ENCODE results near the gene NOXA1. TPM values are rescaled to one million over a fixed set of nuclear protein-coding genes. Genes with fewer than 3 reads are reported as not detected.
"Not testable (repeated sequence)": the region's sequence is repeated elsewhere in the genome, so short reads cannot be mapped to it uniquely, and the experiment has no call there.

Gene NOXA1
- total and polyA plus RNA-seq, 2 of the 8 experiments (the other 6 are each of a cell fraction or from before 2014, with no cell fraction given) = 0.34 to 0.91 TPM

DNA sequence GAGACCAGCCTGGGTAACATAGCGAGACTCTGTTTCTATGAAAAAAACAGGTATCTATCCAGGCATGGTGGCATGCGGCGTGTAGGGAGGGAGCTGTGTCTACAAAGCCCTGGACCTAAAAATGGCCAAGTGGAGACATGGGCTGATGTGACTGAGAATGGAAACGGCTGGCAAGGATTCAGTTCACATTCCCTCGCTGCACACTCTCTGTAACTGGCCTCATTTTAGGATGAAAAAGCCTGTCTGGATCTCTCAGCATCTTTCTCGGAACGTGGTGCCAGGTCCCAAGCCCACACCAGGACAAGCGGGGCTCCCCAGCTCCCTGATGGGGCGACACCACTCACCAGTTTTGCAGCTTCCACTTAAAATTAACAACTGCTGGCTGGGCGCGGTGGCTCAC, 13.7 kb upstream of the NOXA1 start (continued):
- TF ChIP-seq RAD21 (IDR thresholded peaks at IDR 0.05 in 1 of 2, conservative IDR thresholded peaks at IDR 0.05 in 1 of 2; ENCODE audit: low read depth in 2 of 2, low read length in 2 of 2) (no peak), GTF2F1 (IDR thresholded peaks at IDR 0.05; ENCODE audit: borderline replicate concordance, low read depth, low read length) (no peak), SUZ12 (IDR thresholded peaks at IDR 0.05; ENCODE audit: low read length) (no peak), KDM1A (IDR thresholded peaks at IDR 0.05; ENCODE audit: borderline replicate concordance, low read length) (no peak), SIX5 (IDR thresholded peaks at IDR 0.05; ENCODE audit: low read depth, low read length) (no peak)
- TF ChIP-seq, protein P1, sequence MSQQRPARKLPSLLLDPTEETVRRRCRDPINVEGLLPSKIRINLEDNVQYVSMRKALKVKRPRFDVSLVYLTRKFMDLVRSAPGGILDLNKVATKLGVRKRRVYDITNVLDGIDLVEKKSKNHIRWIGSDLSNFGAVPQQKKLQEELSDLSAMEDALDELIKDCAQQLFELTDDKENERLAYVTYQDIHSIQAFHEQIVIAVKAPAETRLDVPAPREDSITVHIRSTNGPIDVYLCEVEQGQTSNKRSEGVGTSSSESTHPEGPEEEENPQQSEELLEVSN (IDR thresholded peaks at IDR 0.05) = no peak
- TF ChIP-seq, protein P2, sequence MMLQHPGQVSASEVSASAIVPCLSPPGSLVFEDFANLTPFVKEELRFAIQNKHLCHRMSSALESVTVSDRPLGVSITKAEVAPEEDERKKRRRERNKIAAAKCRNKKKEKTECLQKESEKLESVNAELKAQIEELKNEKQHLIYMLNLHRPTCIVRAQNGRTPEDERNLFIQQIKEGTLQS (IDR thresholded peaks at IDR 0.05; ENCODE audit: insufficient read depth, low read depth, low read length) = no peak

DNA sequence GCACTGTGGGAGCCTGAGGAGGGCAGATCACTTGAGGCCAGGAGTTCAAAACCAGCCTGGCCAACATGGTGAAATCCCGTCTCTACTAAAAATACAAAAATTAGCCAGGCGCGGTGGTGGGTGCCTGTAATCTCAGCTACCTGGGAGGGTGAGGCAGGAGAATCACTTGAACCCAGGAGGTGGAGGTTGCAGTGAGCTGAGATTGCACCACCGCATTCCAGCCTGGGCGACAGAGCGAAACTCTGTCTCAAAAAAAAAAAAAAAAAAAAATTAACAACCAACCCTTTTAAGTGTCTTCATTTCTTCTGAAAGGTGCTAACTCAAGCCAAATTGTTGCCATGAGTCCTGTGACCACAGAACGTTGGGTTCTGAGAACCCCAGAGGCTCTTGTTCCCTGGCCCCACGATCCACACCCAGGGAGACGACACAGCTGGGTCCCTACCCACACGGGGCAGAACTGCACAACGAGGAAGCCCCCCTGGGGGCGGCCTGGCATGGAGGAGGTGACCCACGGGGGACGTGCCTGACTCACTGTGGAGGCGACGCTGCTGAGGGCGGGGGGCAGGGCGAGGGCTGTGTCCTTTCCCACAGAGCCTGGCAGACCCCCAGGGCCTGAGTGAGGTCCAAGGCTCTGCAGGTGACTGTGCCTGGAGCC, 12.8 kb upstream of the NOXA1 start:
- H3K4ac ChIP-seq (replicated peaks; ENCODE audit: insufficient read length, low read depth, low read length); H3K23me2 ChIP-seq (ENCODE audit: low read depth, low read length); H3K56ac ChIP-seq (replicated peaks; ENCODE audit: insufficient read length, low read depth, low read length); H4K5ac ChIP-seq (ENCODE audit: insufficient read length, low read depth, low read length); H4K91ac ChIP-seq (replicated peaks; ENCODE audit: insufficient read length, low read length); H3K79me1 ChIP-seq (ENCODE audit: low read depth, low read length); H3K27me3 ChIP-seq (replicated peaks in 1 of 4; ENCODE audit: control insufficient read depth in 3 of 4, extremely low read depth in 1 of 4, insufficient read depth in 3 of 4, low read length in 3 of 4); H3K36me3 ChIP-seq (ENCODE audit: control insufficient read depth in 2 of 4, insufficient read depth in 4 of 4, low read length in 3 of 4); H4K8ac ChIP-seq (ENCODE audit: extremely low read depth, insufficient read depth, low read length); H3K14ac ChIP-seq (ENCODE audit: insufficient read length); H3K4me3 ChIP-seq (ENCODE audit: extremely low read depth in 1 of 4, insufficient read depth in 2 of 4, low read depth in 3 of 4, low read length in 4 of 4); H2AK5ac ChIP-seq (ENCODE audit: low read depth, low read length); H2AFZ ChIP-seq (ENCODE audit: low read length); H2BK20ac ChIP-seq (ENCODE audit: low read length); H3K23ac ChIP-seq (ENCODE audit: insufficient read length); H3K4me1 ChIP-seq (replicated peaks in 1 of 4; ENCODE audit: control insufficient read depth in 3 of 4, insufficient read depth in 4 of 4, low read length in 3 of 4); H3K18ac ChIP-seq (ENCODE audit: extremely low read depth, low read length); H4K20me1 ChIP-seq (replicated peaks in 1 of 2; ENCODE audit: control insufficient read depth in 1 of 2, insufficient read depth in 2 of 2, low read length in 2 of 2); H3K4me2 ChIP-seq (ENCODE audit: insufficient read depth in 1 of 2, low read depth in 2 of 2, low read length in 2 of 2); DNase-seq (ENCODE audit: low read depth in 1 of 2, low spot score in 2 of 2); H3K79me2 ChIP-seq (ENCODE audit: control insufficient read depth in 1 of 2, insufficient read depth in 2 of 2, low read length in 2 of 2); FAIRE-seq; H2BK120ac ChIP-seq (replicated peaks; ENCODE audit: low read depth, low read length); H2BK15ac ChIP-seq (ENCODE audit: low read length); H2BK12ac ChIP-seq (ENCODE audit: low read depth, low read length); H2BK5ac ChIP-seq (ENCODE audit: low read depth, low read length); H3K9me3 ChIP-seq (ENCODE audit: insufficient read depth in 2 of 2, low read depth in 1 of 2, low read length in 1 of 2); H3K27ac ChIP-seq (ENCODE audit: low read depth, low read length); H3K9ac ChIP-seq (replicated peaks in 1 of 4; ENCODE audit: extremely low read depth in 1 of 4, low read depth in 3 of 4, low read length in 3 of 4): not testable (repeated sequence)
- CTCF ChIA-PET (ENCODE audit: partially characterized antibody) = interaction anchor here (0.7 to 2.4 kb wide), 4 partner anchors 13 to 222 kb away, joined by 3 to 12 read pairs (median 5); partner anchors contain the start of genes EXD3, NOXA1 and SSNA1
- 89% methylated on average over 15 of the region's 18 CpGs; no CpG with 5 or more reads in 1 of the 2 experiments for WGBS, 2 experiments (ENCODE audit: extremely low coverage in 1 of 2, insufficient coverage in 1 of 2, insufficient read length in 1 of 2, insufficient replicate concordance in 2 of 2, low coverage in 1 of 2, low lambda C conversion rate in 2 of 2, missing lambda C conversion rate in 1 of 2)
- POLR2A ChIA-PET (ENCODE audit: partially characterized antibody) = interaction anchor here (0.6 to 1.3 kb wide), 3 partner anchors 33 to 226 kb away, joined by 3 to 4 read pairs (median 4); partner anchors contain the start of gene TUBB4B
